ENCODE results near the gene PBXIP1.

DNA sequence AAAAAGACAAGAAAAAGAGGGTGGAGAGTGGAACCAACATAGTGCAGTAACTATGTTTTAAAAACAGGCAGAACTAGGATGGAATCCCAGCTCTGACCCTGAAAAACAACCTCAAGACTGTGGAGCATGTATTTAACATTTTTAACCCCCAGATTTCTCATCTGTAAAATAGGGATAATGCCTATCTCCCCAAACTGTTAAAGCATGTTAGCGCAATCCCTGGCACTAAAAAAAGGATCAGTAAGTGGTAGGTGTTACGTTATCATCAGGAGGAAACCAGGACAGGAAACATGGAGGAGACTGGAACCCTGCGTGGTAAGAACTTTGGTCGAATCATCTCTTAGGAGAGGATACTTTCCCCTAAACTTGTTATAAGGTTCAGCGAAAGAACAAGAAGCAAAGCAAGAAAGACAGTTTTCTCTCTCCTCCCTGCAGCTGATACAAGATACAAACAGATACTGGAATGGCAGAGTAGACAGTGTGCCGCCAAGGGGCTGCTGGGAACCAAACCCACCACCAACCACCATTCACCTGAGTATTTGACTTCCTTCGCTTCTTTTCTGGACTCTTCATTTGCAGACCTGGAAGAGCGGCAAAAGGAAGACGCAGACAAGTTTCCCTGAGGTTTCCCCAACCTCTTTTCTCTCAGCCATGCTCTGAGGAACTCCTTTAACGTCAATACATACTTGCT is 4.7 kb upstream of the PBXIP1 start:
- TF ChIP-seq POLR2A (IDR thresholded peaks at IDR 0.05) (no peak), CTCF (IDR thresholded peaks at IDR 0.05) (no peak)
